DND-41 (cell line): ENCODE results near the gene AUTS2.

ENCODE experiments used
- ATAC-seq: fragments of 200-7000 bp; cut with Tn5 transposase; 3 replicates; pipeline ENCODE4 v1.9.1; 2021; ENCODE audit warnings: low read depth; ENCODE audit not compliant: insufficient read depth
- DNase-seq: peaks from one replicate; pipeline ENCODE4 v3.0.0-alpha.2; 2020
- H2AFZ ChIP-seq: 2 replicates; pipeline ENCODE4 v1.6.0; 2012; ENCODE audit warnings: low read depth, low read length
- H3K27ac ChIP-seq: 2 replicates; pipeline ENCODE4 v1.5.1; 2012; ENCODE audit warnings: low read length, inconsistent platforms
- H3K27me3 ChIP-seq: fragments of 200-600 bp; sonication (generic); 2 replicates; pipeline ENCODE4 v1.6.0; 2012; ENCODE audit warnings: low read length, mild to moderate bottlenecking, inconsistent platforms; ENCODE audit not compliant: insufficient read depth, poor library complexity
- H3K36me3 ChIP-seq: 2 replicates; pipeline ENCODE4 v1.5.1; 2012; ENCODE audit warnings: low read length, inconsistent platforms; ENCODE audit not compliant: insufficient read depth
- H3K4me1 ChIP-seq: 2 replicates; pipeline ENCODE4 v1.5.1; 2012; ENCODE audit warnings: mild to moderate bottlenecking, low read length; ENCODE audit not compliant: insufficient read depth
- H3K4me2 ChIP-seq: 2 replicates; pipeline ENCODE4 v1.6.0; 2012; ENCODE audit warnings: mild to moderate bottlenecking, moderate library complexity, low read length, inconsistent platforms; ENCODE audit not compliant: insufficient read depth
- H3K4me3 ChIP-seq, 2 experiments: fragments of 200-600 bp in 1 of 2; shearing (Covaris generic) in 1 of 2; 2 replicates each; pipeline ENCODE4 v1.5.1; 2012 to 2016; ENCODE audit warnings: inconsistent platforms in 2 of 2, low read length in 2 of 2, mild to moderate bottlenecking in 2 of 2, low read depth in 1 of 2, moderate library complexity in 1 of 2
- H3K79me2 ChIP-seq: 2 replicates; pipeline ENCODE4 v1.6.0; 2012; ENCODE audit warnings: low read length, inconsistent platforms; ENCODE audit not compliant: insufficient read depth
- H3K9ac ChIP-seq: 2 replicates; pipeline ENCODE4 v1.6.0; 2012; ENCODE audit warnings: low read depth, mild to moderate bottlenecking, inconsistent platforms, low read length, moderate library complexity
- H3K9me3 ChIP-seq: 2 replicates; pipeline ENCODE4 v1.5.1; 2012; ENCODE audit warnings: low read length, moderate library complexity, mild to moderate bottlenecking, inconsistent platforms; ENCODE audit not compliant: insufficient read depth, severe bottlenecking
- H4K20me1 ChIP-seq: 2 replicates; pipeline ENCODE4 v1.6.0; 2012; ENCODE audit warnings: low read length; ENCODE audit not compliant: insufficient read depth
- CTCF ChIP-seq: IDR thresholded peaks from 2 replicates; pipeline ENCODE4 v1.5.1; 2012; ENCODE audit warnings: borderline replicate concordance, low read length, moderate library complexity, mild to moderate bottlenecking; ENCODE audit not compliant: poor library complexity, severe bottlenecking; ENCODE audit errors: extremely low read depth
- EZH2 ChIP-seq: IDR thresholded peaks from 3 replicates; pipeline ENCODE4 v1.6.1; 2012; ENCODE audit warnings: borderline replicate concordance, low read depth, mild to moderate bottlenecking, moderate library complexity, low read length, inconsistent platforms; ENCODE audit not compliant: severe bottlenecking

Gene AUTS2

GRCh38 chr7:69739190-69739589 lies 140.9 kb downstream of the AUTS2 start:
- Histone ChIP-seq H3K4me1 (peaks cover 44% of the 10 kb centered on the region), H3K79me2 (peaks cover 46% of the 10 kb centered on the region), H3K4me2 (peak overlapping the region; percentile 38), H3K4me3 (no peak overlapping the region), H4K20me1 (peaks cover 43% of the 10 kb centered on the region; the same call in 1 of the 2 replicates), H3K9me3 (no peaks in the 10 kb centered on the region), H3K27me3 (no peaks in the 10 kb centered on the region), H3K36me3 (no peaks in the 10 kb centered on the region), H3K9ac (no peak overlapping the region), H2AFZ (no peak overlapping the region), H3K27ac (peak overlapping the region; percentile 70)
- TF ChIP-seq EZH2 = no peak
- TF ChIP-seq CTCF = no peak
- peak; percentile 56 for DNase-seq
- ATAC-seq = peak; percentile 61

GRCh38 chr7:69739931-69740431 lies 141.7 kb downstream of the AUTS2 start:
- H2AFZ ChIP-seq = no peak overlapping the region
- DNase-seq (no peak), ATAC-seq (no peak)
- no peaks in the 10 kb centered on the region for H3K36me3 ChIP-seq
- TF ChIP-seq EZH2 = no peak
- no peak for TF ChIP-seq CTCF
- H3K4me1 ChIP-seq = peaks cover 44% of the 10 kb centered on the region
- H3K79me2 ChIP-seq = peaks cover 53% of the 10 kb centered on the region
- H3K27ac ChIP-seq = peak overlapping the region; percentile 70
- no peaks in the 10 kb centered on the region for H3K27me3 ChIP-seq
- no peak overlapping the region for H3K4me3 ChIP-seq
- H4K20me1 ChIP-seq = peaks cover 46% of the 10 kb centered on the region; the same call in 1 of the 2 replicates
- no peak overlapping the region for H3K9ac ChIP-seq
- peak overlapping the region; percentile 25; the same call in 1 of the 2 replicates for H3K4me2 ChIP-seq
- no peaks in the 10 kb centered on the region for H3K9me3 ChIP-seq

GRCh38 chr7:69742237-69742636 lies 144.0 kb downstream of the AUTS2 start:
- H3K79me2 ChIP-seq = peaks cover 62% of the 10 kb centered on the region

More at GRCh38 chr7:69742237-69742636, 144.0 kb downstream of the AUTS2 start:
- Histone ChIP-seq H2AFZ (no peak overlapping the region), H3K36me3 (no peaks in the 10 kb centered on the region), H3K27me3 (no peaks in the 10 kb centered on the region), H3K27ac (no peak overlapping the region), H3K4me1 (peaks cover 37% of the 10 kb centered on the region), H4K20me1 (peaks cover 47% of the 10 kb centered on the region; the same call in 1 of the 2 replicates), H3K4me3 (no peak overlapping the region), H3K4me2 (no peak overlapping the region), H3K9me3 (no peaks in the 10 kb centered on the region), H3K9ac (no peak overlapping the region)
- TF ChIP-seq EZH2 (no peak), CTCF (no peak)
- no peak for ATAC-seq
- no peak for DNase-seq
